Testis (tissue), 3 donors: Measurements from ENCODE around the gene ATP7A. TPM values are rescaled to one million over a fixed set of nuclear protein-coding genes. Genes with fewer than 3 reads are reported as not detected.

Experiments
- DNase-seq: peaks from one replicate; pipeline ENCODE4 v3.0.0-alpha.2; 2019
- H3K27ac ChIP-seq, 2 donors: fragments of 200-600 bp; sonication (generic); one replicate each; pipeline ENCODE4 v1.5.1; 2019
- H3K27me3 ChIP-seq: fragments of 200-600 bp; sonication (generic); one replicate; pipeline ENCODE4 v1.5.1; 2019
- H3K36me3 ChIP-seq: fragments of 200-600 bp; sonication (generic); one replicate; pipeline ENCODE4 v1.5.1; 2017; ENCODE audit warnings: low read depth; ENCODE audit errors: missing control alignments
- H3K4me1 ChIP-seq: fragments of 200-600 bp; sonication (generic); one replicate; pipeline ENCODE4 v1.5.1; 2019
- H3K4me3 ChIP-seq, 2 donors: fragments of 200-600 bp; sonication (generic); one replicate each; pipeline ENCODE4 v1.5.1; 2017 to 2019
- H3K9me3 ChIP-seq: fragments of 200-600 bp; sonication (generic); one replicate; pipeline ENCODE4 v1.5.1; 2017
- CTCF ChIP-seq, 3 experiments: fragments of 450-650 bp in 2 of 3; fragments of 200-600 bp in 1 of 3; sonication (generic) in 1 of 3; IDR thresholded peaks; one replicate each; pipeline ENCODE4 v1.5.1; 2016 to 2019; ENCODE audit warnings: antibody characterized with exemption in 3 of 3, mild to moderate bottlenecking in 2 of 3, moderate library complexity in 1 of 3
- POLR2A ChIP-seq: fragments of 450-650 bp; IDR thresholded peaks from one replicate; pipeline ENCODE4 v1.6.1; 2017; ENCODE audit warnings: antibody characterized with exemption, mild to moderate bottlenecking, moderate library complexity
- WGBS, 2 donors: methylation state at CpG; one replicate each; pipeline ENCODE4 v1.1.5; 2018; 5-methylcytosine and 5-hydroxymethylcytosine counted together
- intact Hi-C: fragments of 100-400 bp; cut with DNase I; formaldehyde crosslinking; loops from one replicate; pipeline ENCODE4 v1.15.1; 2023; ENCODE audit warnings: low total_unique reads
- polyA plus RNA-seq: library from polyadenylated mRNA; stranded (reverse); fragments of 350-450 nt; fragmentation: Illumina TruSeq; extraction: RNeasy Lipid Tissue Mini Kit (QIAGEN cat#74804); gene quantifications from one replicate; pipeline ENCODE4 v1.2.3, GENCODE V29; 2014; ENCODE audit warnings: low read depth, low replicate concordance; ENCODE audit not compliant: insufficient read depth
- total RNA-seq, 2 donors: library from RNA; depleted of rRNA; stranded (reverse); fragments of >200 nt; gene quantifications; one replicate each; pipeline ENCODE4 v1.2.3, GENCODE V29; 2016

ATP7A gene
- total and polyA plus RNA-seq, 3 donors from 2014 or later = 2.9 to 8.9 (median 8.1) TPM

GRCh38 chrX:77952173-77952572 is 41.7 kb downstream of the ATP7A start:
- Histone ChIP-seq H3K27me3 (no peaks in the 10 kb centered on the region), H3K36me3 (no peaks in the 10 kb centered on the region), H3K4me1 (no peaks in the 10 kb centered on the region), H3K4me3 (no peak overlapping the region), H3K27ac (no peak overlapping the region), H3K9me3 (no peaks in the 10 kb centered on the region)
- TF ChIP-seq POLR2A (no peak), CTCF (IDR thresholded peaks at IDR 0.05) (no peak)
- intact Hi-C loops = no loop called here
- DNase-seq = no peak
- 78 to 79% methylated on average over 1 of the region's 1 CpG for WGBS, 2 donors

- no peaks in the 10 kb centered on the region for H3K36me3 ChIP-seq
- no peaks in the 10 kb centered on the region for H3K4me1 ChIP-seq
- no peak for DNase-seq
- intact Hi-C loops = no loop called here
- 65 to 75% methylated on average over 1 of the region's 1 CpG for WGBS, 2 donors
- H3K27ac ChIP-seq = no peak overlapping the region
- no peaks in the 10 kb centered on the region for H3K27me3 ChIP-seq
- no peaks in the 10 kb centered on the region for H3K9me3 ChIP-seq
- TF ChIP-seq CTCF (IDR thresholded peaks at IDR 0.05) = no peak
- TF ChIP-seq POLR2A = no peak
- H3K4me3 ChIP-seq = no peak overlapping the region
Observed at GRCh38 chrX:77953302-77953701, 42.8 kb downstream of the ATP7A start.

- H3K27ac ChIP-seq = no peak overlapping the region
- 59 to 62% methylated on average over 1 of the region's 1 CpG for WGBS, 2 donors
Observed at GRCh38 chrX:77953708-77954107, 43.2 kb downstream of the ATP7A start.

GRCh38 chrX:77960567-77960966 is 50.1 kb downstream of the ATP7A start:
- no peak for TF ChIP-seq CTCF (IDR thresholded peaks at IDR 0.05)
- TF ChIP-seq POLR2A = no peak
- intact Hi-C loops = no loop called here

More at GRCh38 chrX:77953708-77954107, 43.2 kb downstream of the ATP7A start:
- Histone ChIP-seq H3K4me1 (no peaks in the 10 kb centered on the region), H3K9me3 (no peaks in the 10 kb centered on the region), H3K36me3 (no peaks in the 10 kb centered on the region), H3K27me3 (no peaks in the 10 kb centered on the region), H3K4me3 (no peak overlapping the region)
- TF ChIP-seq POLR2A (no peak), CTCF (IDR thresholded peaks at IDR 0.05) (no peak)
- no peak for DNase-seq
- intact Hi-C loops = no loop called here

GRCh38 chrX:77961063-77961462 is 50.6 kb downstream of the ATP7A start:
- Histone ChIP-seq H3K4me3 (no peak overlapping the region), H3K27me3 (no peaks in the 10 kb centered on the region), H3K27ac (no peak overlapping the region), H3K4me1 (no peaks in the 10 kb centered on the region), H3K9me3 (no peaks in the 10 kb centered on the region), H3K36me3 (no peaks in the 10 kb centered on the region)
- DNase-seq = no peak
- intact Hi-C loops = no loop called here
- TF ChIP-seq POLR2A (no peak), CTCF (IDR thresholded peaks at IDR 0.05) (no peak)
- 98 to 100% methylated on average over 2 of the region's 2 CpGs for WGBS, 2 donors

More at GRCh38 chrX:77960567-77960966, 50.1 kb downstream of the ATP7A start:
- H3K27me3 ChIP-seq = no peaks in the 10 kb centered on the region
- no peak overlapping the region for H3K4me3 ChIP-seq
- 64 to 81% methylated on average over 1 of the region's 1 CpG for whole genome bisulfite sequencing, 2 donors
- no peaks in the 10 kb centered on the region for H3K36me3 ChIP-seq
- H3K4me1 ChIP-seq = no peaks in the 10 kb centered on the region
- DNase-seq = no peak
- no peak overlapping the region for H3K27ac ChIP-seq
- no peaks in the 10 kb centered on the region for H3K9me3 ChIP-seq
